ENCODE measurements around the gene C1orf21. TPM values are rescaled to one million over a fixed set of nuclear protein-coding genes. Genes with fewer than 3 reads are reported as not detected.
A peak's percentile ranks its signal among the peaks of the same experiment; 100 is the strongest.

C1orf21 gene
- polyA plus RNA-seq, 1 of the 3 experiments (the other 2 are of a cell fraction): 4.8 TPM

- DNase-seq: no peak
Observed at GRCh38 chr1:184504955-184505338, 118.1 kb downstream of the C1orf21 start.

GRCh38 chr1:184506481-184506880 lies 119.7 kb downstream of the C1orf21 start:
- ChIA-PET POLR2A (no interaction called here), CTCF (interaction anchor here (1.0 kb wide), 1 partner anchor 212 kb away, joined by 3 read pairs; no protein-coding TSS in a partner anchor)
- TF ChIP-seq PBX3 (IDR thresholded peaks at IDR 0.05) (no peak), GABPA (IDR thresholded peaks at IDR 0.05; ENCODE audit: low read depth) (no peak), FOXJ3 (CRISPR knock-in tag; IDR thresholded peaks at IDR 0.05) (no peak), CTCF (IDR thresholded peaks at IDR 0.05) (no peak), RXRA (IDR thresholded peaks at IDR 0.05; ENCODE audit: borderline replicate concordance, low read depth) (no peak), USF1 (IDR thresholded peaks at IDR 0.05; ENCODE audit: borderline replicate concordance, low read depth) (no peak), FOXM1 (IDR thresholded peaks at IDR 0.05; ENCODE audit: low read depth) (no peak)
- peak overlapping the region in 1 of 2 experiments; percentile 95; a peak in 2 of 4 replicates for H3K27ac ChIP-seq (ENCODE audit: low read depth in 2 of 2, low read length in 1 of 2)
- no peaks in the 10 kb centered on the region for H3K79me2 ChIP-seq (ENCODE audit: insufficient read depth)
- H3F3A ChIP-seq (replicated peaks; ENCODE audit: insufficient read depth): peaks cover 3% of the 10 kb centered on the region
- no peaks in the 10 kb centered on the region for H4K20me1 ChIP-seq (ENCODE audit: insufficient read depth)
- no peak overlapping the region for H3K9ac ChIP-seq
- 95% methylated on average over 3 of the region's 3 CpGs for WGBS (ENCODE audit: low lambda C conversion rate)
- no peak for DNase-seq
- H3K4me1 ChIP-seq (ENCODE audit: control insufficient read depth in 1 of 2, insufficient read depth in 2 of 2, low read depth in 1 of 2, low read length in 1 of 2): peaks cover 5 to 25% of the 10 kb centered on the region in 2 experiments; a peak in 3 of 4 replicates
- H3K36me3 ChIP-seq (replicated peaks in 1 of 2; ENCODE audit: control insufficient read depth in 1 of 2, insufficient read depth in 2 of 2, low read length in 1 of 2): peaks cover 8 to 12% of the 10 kb centered on the region in 2 experiments
- H3K4me2 ChIP-seq: no peak overlapping the region
- H3K27me3 ChIP-seq (ENCODE audit: insufficient read depth): no peaks in the 10 kb centered on the region
- H2AFZ ChIP-seq (ENCODE audit: low read depth): no peak overlapping the region
- H3K9me3 ChIP-seq: no peaks in the 10 kb centered on the region
- H3K9me2 ChIP-seq: no peaks in the 10 kb centered on the region
- no peak overlapping the region for H3K4me3 ChIP-seq (ENCODE audit: low read depth in 2 of 2, low read length in 1 of 2)

More at GRCh38 chr1:184504955-184505338, 118.1 kb downstream of the C1orf21 start:
- no peak overlapping the region for H3K4me2 ChIP-seq
- no peaks in the 10 kb centered on the region for H3K79me2 ChIP-seq (ENCODE audit: insufficient read depth)
- H3K36me3 ChIP-seq (replicated peaks in 1 of 2; ENCODE audit: control insufficient read depth in 1 of 2, insufficient read depth in 2 of 2, low read length in 1 of 2): peaks cover 3 to 8% of the 10 kb centered on the region in 2 experiments
- TF ChIP-seq GABPA (IDR thresholded peaks at IDR 0.05; ENCODE audit: low read depth): no peak
- no peak for TF ChIP-seq POLR2AphosphoS5 (IDR thresholded peaks at IDR 0.05; ENCODE audit: low read depth, low read length)
- TF ChIP-seq FOXJ3 (CRISPR knock-in tag; IDR thresholded peaks at IDR 0.05): no peak
- no peak for TF ChIP-seq FOXM1 (IDR thresholded peaks at IDR 0.05; ENCODE audit: low read depth)
- no peak for TF ChIP-seq SIN3A (IDR thresholded peaks at IDR 0.05; ENCODE audit: borderline replicate concordance, low read depth, low read length)
- no peak for TF ChIP-seq CHD2 (IDR thresholded peaks at IDR 0.05; ENCODE audit: low read length, partially characterized antibody)
- TF ChIP-seq MXI1 (IDR thresholded peaks at IDR 0.05; ENCODE audit: low read depth, low read length): no peak
- POLR2A ChIA-PET: no interaction called here
- no peaks in the 10 kb centered on the region for H3K27me3 ChIP-seq (ENCODE audit: insufficient read depth)
- H3K4me1 ChIP-seq (ENCODE audit: control insufficient read depth in 1 of 2, insufficient read depth in 2 of 2, low read depth in 1 of 2, low read length in 1 of 2): peaks cover 5 to 25% of the 10 kb centered on the region in 2 experiments; a peak in 3 of 4 replicates
- no peaks in the 10 kb centered on the region for H3K9me3 ChIP-seq
- no peak overlapping the region for H3K9ac ChIP-seq
- no peak overlapping the region for H2AFZ ChIP-seq (ENCODE audit: low read depth)
- H3K4me3 ChIP-seq (ENCODE audit: low read depth in 2 of 2, low read length in 1 of 2): no peak overlapping the region
- WGBS (ENCODE audit: low lambda C conversion rate): 88% methylated on average over 1 of the region's 1 CpG
- H3K27ac ChIP-seq (ENCODE audit: low read depth in 2 of 2, low read length in 1 of 2): peak overlapping the region in 1 of 2 experiments; percentile 68; a peak in 2 of 4 replicates
- CTCF ChIA-PET: no interaction called here
- H3F3A ChIP-seq (replicated peaks; ENCODE audit: insufficient read depth): peaks cover 3% of the 10 kb centered on the region
- H3K9me2 ChIP-seq: no peaks in the 10 kb centered on the region
- no peaks in the 10 kb centered on the region for H4K20me1 ChIP-seq (ENCODE audit: insufficient read depth)

Data from SK-N-SH (cell line).